Left ventricle myocardium inferior (tissue), 1 donor: ENCODE measurements around the gene TCEAL6. TPM values are rescaled to one million over a fixed set of nuclear protein-coding genes. Genes with fewer than 3 reads are reported as not detected.

Experiments
- DNase-seq: peaks from one replicate; pipeline ENCODE4 v3.0.0-alpha.2; 2020
- H3K27ac ChIP-seq: fragments of 200-600 bp; replicated peaks from 2 replicates; pipeline ENCODE4 v1.8.0; 2021
- H3K27me3 ChIP-seq: fragments of 200-600 bp; 2 replicates; pipeline ENCODE4 v1.8.0; 2021; ENCODE audit warnings: low read depth
- H3K36me3 ChIP-seq: fragments of 200-600 bp; 2 replicates; pipeline ENCODE4 v1.8.0; 2021
- H3K4me1 ChIP-seq: fragments of 200-600 bp; 2 replicates; pipeline ENCODE4 v1.8.0; 2021
- H3K4me3 ChIP-seq: fragments of 200-600 bp; 2 replicates; pipeline ENCODE4 v1.8.0; 2021; ENCODE audit warnings: mild to moderate bottlenecking, moderate library complexity
- H3K9me3 ChIP-seq: fragments of 200-600 bp; replicated peaks from 2 replicates; pipeline ENCODE4 v1.8.0; 2021
- intact Hi-C: fragments of 100-400 bp; cut with micrococcal nuclease; formaldehyde crosslinking; loops from one replicate; pipeline ENCODE4 v1.11.0; 2022
- total RNA-seq: library from RNA; stranded (reverse); fragmentation: NEBNext Ultra II Directional; extraction: Animal tissue kit (Norgen Biotek cat#: 25700); gene quantifications from one replicate; pipeline ENCODE4 v1.2.1, GENCODE V29; 2021
- TF ChIP-seq, protein P1 (sequence below): fragments of 200-600 bp; IDR thresholded peaks from 2 replicates; pipeline ENCODE4 v1.8.0; 2021; ENCODE audit warnings: antibody characterized with exemption, mild to moderate bottlenecking, borderline replicate concordance
- donor health status: DM: no; HTN: yes; CAD: no; lungs with severe emphysema.

Gene TCEAL6
- total RNA-seq, 1 donor from 2014 or later: not detected

GRCh38 chrX:102113367-102113766 is 28.9 kb downstream of the TCEAL6 start:
- no peak for DNase-seq
- intact Hi-C loops: no loop called here
- Histone ChIP-seq H3K27me3 (no peaks in the 10 kb centered on the region), H3K4me1 (no peaks in the 10 kb centered on the region), H3K27ac (no peak overlapping the region), H3K36me3 (no peaks in the 10 kb centered on the region), H3K4me3 (no peak overlapping the region), H3K9me3 (no peaks in the 10 kb centered on the region)
- TF ChIP-seq, protein P1, sequence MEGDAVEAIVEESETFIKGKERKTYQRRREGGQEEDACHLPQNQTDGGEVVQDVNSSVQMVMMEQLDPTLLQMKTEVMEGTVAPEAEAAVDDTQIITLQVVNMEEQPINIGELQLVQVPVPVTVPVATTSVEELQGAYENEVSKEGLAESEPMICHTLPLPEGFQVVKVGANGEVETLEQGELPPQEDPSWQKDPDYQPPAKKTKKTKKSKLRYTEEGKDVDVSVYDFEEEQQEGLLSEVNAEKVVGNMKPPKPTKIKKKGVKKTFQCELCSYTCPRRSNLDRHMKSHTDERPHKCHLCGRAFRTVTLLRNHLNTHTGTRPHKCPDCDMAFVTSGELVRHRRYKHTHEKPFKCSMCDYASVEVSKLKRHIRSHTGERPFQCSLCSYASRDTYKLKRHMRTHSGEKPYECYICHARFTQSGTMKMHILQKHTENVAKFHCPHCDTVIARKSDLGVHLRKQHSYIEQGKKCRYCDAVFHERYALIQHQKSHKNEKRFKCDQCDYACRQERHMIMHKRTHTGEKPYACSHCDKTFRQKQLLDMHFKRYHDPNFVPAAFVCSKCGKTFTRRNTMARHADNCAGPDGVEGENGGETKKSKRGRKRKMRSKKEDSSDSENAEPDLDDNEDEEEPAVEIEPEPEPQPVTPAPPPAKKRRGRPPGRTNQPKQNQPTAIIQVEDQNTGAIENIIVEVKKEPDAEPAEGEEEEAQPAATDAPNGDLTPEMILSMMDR: no peak

Other genes starting within 250 kb of the TCEAL6 start
- gene ZMAT1, start 210.5 kb downstream of the TCEAL6 start, total RNA-seq: 5.6 TPM
- gene TCEAL2, start 16.8 kb downstream of the TCEAL6 start, total RNA-seq: 0.47 TPM
- gene BEX5, start 13.5 kb upstream of the TCEAL6 start, total RNA-seq: 0.99 TPM
- gene TCP11X1, start 72.8 kb upstream of the TCEAL6 start, total RNA-seq: not detected
- not detected for gene NXF2, start 104.7 kb upstream of the TCEAL6 start, total RNA-seq